NCI-H2081 (cell line): ENCODE results near the gene PTPN3.

Source experiments
- DNase-seq, 2 experiments: peaks; one replicate each; lab custom pipeline; 2025; lab: John Stamatoyannopoulos, UW

Gene PTPN3

DNA sequence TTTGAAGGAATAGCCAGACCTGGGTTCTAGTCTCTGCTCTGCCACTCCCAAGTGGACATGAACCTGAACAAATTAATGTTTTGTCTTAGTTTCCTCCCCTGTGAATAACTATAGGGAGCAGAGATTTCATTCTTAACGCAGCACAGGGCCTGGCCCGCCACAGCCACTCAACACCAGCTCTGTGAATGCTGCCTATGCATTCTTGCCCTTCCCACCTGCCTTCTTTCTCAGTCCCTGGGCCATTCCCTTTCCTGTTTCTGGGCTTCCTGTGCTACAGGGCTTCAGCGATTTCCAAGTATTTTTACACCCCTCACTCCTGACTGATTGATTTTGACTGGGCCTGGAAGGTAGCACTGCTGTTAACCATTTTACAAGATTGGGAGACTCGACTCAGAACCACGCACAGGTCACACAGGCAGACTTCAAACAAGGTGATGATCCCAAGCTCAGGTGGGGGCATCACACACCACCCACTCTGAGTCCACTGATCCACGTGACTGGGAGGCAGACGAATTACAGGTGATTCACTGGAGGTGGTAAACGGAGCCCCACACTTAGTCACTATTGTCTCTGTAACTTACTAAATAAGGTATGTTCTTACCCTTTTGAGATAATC lies 21.4 kb downstream of the PTPN3 start:
- DNase-seq, result peak in 1 of 2 experiments; percentile 41

GRCh38 chr9:109475526-109475925 lies 22.6 kb downstream of the PTPN3 start:
- DNase-seq, result peak in 1 of 2 experiments; percentile 60

- no peak for DNase-seq
Observed at GRCh38 chr9:109474944-109475343, 23.2 kb downstream of the PTPN3 start.

GRCh38 chr9:109474170-109474569 lies 23.9 kb downstream of the PTPN3 start:
- DNase-seq, result no peak

DNA sequence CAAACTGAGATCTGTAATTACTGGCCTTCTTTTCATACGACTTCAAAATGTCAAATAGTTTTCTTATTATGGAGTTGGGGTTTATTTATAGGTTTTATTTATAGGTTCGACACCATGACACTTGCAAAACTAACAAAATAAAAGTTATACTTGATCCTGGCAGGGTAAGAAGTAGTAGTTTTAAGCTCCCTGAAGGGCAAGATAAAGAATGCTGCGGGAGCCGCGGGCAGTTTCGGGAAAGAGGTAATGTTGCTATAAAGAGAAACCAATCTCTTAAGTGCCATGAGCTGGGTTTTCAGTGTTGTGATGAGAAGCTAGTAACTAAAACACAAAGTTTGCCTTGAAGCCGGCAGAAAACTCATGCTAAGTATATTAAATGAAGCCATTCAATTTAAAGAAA lies 24.8 kb downstream of the PTPN3 start:
- no peak for DNase-seq

- DNase-seq, result no peak
Observed at GRCh38 chr9:109471475-109472393, 26.4 kb downstream of the PTPN3 start.

DNA sequence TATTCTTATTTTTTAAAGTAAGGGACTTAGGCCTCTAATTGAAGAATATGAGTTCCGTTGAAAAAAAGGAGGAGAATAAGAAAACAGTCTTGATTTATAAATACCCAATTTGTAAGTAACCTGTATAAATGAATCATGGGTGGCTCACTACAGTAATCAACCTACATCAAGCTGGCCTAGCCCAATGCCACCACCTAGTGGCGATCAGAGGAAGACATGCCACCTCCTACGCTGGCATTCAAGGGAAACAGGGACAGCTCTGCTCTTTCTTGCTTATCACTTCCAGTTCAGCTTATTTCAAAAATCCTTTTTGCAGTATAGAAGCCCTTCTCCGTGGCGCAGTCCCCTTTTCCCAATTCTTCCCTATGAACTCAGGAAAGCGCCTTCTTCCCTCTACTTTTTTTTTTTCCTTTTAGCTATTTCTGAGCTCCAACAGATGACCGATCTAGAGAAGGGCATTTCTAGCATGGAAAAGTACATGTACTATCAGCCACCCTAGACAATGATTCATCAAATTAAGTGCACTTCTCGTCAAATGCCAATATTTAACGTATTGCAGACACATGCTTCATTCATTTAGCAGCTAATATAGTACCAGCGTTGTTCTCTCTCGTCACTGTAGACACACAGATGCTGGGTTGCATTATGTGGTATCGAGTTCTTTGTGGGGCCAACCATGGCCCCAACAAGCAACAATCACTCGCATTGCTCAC lies 28.3 kb downstream of the PTPN3 start:
- DNase-seq, result peak; percentile 55 to 72

DNA sequence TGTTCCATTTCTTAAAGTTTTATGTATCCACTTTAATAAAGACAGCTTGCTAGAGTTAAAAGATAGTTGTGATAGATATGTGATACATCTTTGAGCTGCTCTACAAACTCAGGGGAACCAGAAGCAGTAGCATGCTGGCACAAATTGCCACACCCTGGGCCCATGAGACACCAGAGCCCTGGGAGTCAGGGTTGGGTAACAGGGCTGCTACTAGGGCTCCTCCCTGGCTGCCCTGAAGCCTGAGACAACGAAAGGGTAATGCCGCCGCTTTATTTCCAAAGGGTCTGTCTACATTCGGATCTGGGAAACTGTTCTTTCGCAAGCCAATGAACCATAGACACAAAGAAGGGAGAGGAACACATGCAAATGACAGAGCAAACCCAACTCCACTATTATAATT lies 29.2 kb downstream of the PTPN3 start:
- no peak for DNase-seq

GRCh38 chr9:109467936-109468335 lies 30.2 kb downstream of the PTPN3 start:
- DNase-seq, result peak; percentile 48 to 64

DNA sequence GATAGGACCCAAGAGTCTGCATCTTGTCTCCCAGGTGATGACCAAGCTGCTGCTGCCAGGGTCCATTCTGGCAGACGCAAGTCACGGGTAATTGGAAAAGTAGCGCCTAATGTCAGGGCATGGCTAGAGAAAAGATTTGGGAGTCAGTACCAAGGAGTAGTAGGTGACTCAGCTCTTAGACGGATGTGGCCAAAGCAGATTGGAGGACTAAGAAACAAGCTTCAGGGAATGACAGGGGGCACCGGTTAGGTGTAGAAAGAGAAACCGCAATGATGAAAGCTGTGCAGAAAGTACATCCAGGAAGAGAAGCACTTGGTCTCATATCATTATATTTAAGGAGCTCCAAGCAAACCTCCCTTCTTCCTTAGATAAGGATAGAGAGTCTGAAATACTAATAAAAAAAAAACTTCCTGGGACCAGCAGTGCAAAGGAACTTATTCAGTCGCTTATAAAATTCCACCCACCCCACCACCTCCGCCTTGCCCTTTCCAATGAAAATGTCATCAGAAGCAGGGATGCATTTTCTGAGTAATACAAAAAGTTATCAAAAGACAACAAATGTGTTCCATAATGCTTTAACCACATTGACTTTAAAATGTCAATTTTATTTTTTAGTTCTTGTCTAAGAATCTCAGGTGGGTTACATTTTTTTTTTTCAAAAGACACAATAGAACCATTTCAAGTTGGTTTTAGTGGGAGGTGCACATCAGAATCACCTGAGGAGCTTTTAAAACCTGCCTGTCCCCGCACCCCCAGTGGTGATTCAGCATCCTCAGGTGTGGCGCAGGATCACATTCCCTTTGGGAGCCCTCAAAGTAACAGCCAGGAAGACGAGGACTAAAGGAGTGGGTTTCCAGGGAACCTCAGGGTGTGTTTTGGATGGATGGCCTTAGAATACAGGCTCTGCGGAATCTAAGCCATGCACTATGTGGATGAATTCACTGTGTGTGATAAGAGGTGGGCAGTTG lies 31.2 kb downstream of the PTPN3 start:
- no peak for DNase-seq

GRCh38 chr9:109463924-109464625 lies 34.0 kb downstream of the PTPN3 start:
- no peak for DNase-seq

GRCh38 chr9:109460576-109460975 lies 37.5 kb downstream of the PTPN3 start:
- no peak for DNase-seq

- DNase-seq, result no peak
Observed at GRCh38 chr9:109459423-109459822, 38.7 kb downstream of the PTPN3 start.

DNA sequence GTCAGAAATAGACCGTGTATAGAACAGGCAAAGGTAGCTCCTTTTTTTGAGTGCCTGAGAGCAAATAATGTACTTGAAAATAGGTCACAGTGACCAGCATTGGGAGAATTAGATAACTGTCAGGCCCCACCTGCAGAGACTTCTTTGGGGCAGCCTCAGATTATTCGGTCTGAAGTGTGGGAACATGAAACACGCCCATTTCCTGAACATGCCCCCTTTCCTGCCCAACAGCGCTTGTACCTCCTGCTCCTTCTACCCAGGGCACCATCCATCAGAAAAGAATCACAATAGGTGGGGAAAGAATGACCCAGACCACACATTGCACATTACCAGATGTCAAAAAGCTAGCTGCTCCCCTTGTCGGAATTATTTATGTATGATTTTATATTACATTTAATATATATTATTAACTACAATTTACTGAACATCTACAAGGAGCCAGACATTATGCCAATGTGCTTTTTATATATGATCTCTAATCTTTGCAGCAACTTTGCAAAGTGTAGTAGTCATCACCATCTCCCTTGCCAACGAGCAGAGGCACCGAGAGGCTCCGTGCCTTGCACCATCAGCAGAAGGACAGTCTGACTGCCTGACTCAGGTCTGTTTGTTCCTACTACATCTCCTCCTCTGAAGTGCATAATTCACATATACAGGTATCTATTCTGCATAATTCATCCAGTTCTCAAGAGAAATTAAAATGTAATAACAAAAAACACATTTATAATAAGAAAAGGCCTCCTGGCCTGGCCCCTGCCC lies 39.5 kb downstream of the PTPN3 start:
- DNase-seq, result no peak

- DNase-seq, result no peak
Observed at GRCh38 chr9:109456811-109457210, 41.3 kb downstream of the PTPN3 start.

DNA sequence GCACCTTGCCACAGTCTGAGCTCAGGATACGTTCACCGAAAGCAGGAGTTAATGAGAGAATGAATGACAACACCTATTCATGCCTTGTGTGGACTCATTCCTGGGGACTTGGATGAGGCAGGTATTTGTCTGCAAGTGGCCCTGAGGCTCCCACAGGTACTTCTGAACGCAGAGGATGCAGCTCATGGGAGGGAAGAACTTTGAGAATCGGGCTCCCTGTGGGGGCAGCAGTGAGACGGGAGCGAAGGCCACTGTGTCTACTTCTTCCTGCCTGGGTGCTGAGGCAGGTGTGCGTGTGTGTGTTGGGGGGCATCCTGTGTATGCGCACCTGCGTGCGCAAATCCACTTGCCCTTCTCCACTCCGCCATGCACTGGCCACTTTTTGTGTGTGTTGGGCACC lies 42.2 kb downstream of the PTPN3 start:
- DNase-seq, result no peak

DNA sequence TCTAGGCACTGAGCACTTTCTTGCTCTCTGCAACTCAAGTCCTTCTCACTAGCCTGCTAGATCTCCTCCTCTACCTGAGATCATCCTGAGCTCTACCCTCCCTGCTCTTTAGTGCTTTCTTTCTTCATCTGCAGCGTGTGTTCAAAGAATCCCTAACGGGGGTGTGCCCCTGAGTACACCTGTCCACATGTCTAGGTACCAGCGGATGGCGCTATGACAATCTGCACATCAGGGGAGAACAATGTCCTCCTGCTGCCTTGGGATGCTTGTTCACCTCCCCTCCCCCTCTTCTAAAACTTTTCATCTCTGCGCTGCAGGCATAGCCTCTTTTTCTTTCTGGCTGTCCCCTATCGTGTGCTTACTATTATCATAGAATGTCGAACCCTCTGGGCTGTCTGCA lies 42.7 kb downstream of the PTPN3 start:
- DNase-seq, result no peak

DNA sequence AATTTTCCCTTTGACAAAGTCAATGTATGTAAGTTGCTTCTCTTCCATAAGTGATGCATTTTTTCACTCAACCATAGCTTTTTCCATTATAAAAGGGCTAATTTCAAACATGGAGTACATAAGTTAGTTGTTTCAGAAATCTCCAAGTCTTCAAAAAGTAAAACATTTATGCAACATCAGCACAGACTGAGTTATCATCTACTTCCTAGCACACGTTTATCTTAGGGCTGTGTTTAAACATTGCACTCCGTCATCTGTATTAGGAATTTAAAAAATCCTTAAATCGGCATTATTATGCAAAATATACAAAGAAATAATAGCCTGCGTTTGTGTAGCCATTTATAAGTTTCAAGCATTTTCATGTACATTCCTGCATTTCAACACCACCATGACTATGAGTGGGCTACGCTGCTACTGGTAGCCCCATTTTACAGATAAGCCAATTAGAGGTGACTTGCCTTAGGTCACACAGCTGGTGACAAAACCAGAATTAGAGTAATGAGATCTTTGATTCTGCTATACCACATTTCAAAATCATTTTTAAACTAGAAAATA lies 43.4 kb downstream of the PTPN3 start:
- no peak for DNase-seq

DNA sequence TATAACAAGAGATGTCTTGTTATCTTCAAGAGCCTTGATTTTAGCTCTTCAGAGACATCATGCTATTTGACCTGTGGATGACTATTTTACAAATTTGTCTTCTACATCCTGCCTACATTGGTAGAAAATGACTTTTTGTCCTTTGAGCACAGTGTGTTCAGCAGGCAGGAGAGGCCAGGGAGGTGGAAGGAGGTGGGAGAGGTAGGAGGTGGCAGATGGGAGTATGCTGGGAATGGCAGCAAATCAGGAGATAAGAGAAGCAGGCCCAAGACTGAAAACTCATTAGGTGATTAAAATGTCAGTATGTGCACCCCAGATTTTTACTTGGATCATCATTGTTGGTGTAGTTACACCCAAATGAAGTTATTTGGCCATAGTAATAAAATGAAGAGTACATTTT lies 44.1 kb downstream of the PTPN3 start:
- no peak for DNase-seq
